HUES64 (cell line): ENCODE measurements around the gene EME2. TPM values are rescaled to one million over a fixed set of nuclear protein-coding genes. Genes with fewer than 3 reads are reported as not detected.

Experiments used
- H3K27ac ChIP-seq: 2 replicates; pipeline ENCODE4 v1.7.0; 2013; ENCODE audit warnings: low read depth, low read length, inconsistent platforms
- H3K27me3 ChIP-seq: 2 replicates; pipeline ENCODE4 v1.6.1; 2013; ENCODE audit warnings: mild to moderate bottlenecking, low read length; ENCODE audit not compliant: insufficient read depth
- H3K36me3 ChIP-seq: 2 replicates; pipeline ENCODE4 v1.6.1; 2013; ENCODE audit warnings: mild to moderate bottlenecking, low read length; ENCODE audit not compliant: insufficient read depth
- H3K4me1 ChIP-seq: 2 replicates; pipeline ENCODE4 v1.6.1; 2013; ENCODE audit warnings: mild to moderate bottlenecking, low read length, moderate library complexity; ENCODE audit not compliant: insufficient read depth
- H3K4me3 ChIP-seq: 2 replicates; pipeline ENCODE4 v1.5.1; 2013; ENCODE audit warnings: mild to moderate bottlenecking, low read length, moderate library complexity
- H3K9ac ChIP-seq: 2 replicates; pipeline ENCODE4 v1.6.1; 2013; ENCODE audit warnings: mild to moderate bottlenecking, low read depth, low read length
- H3K9me3 ChIP-seq: 2 replicates; pipeline ENCODE4 v1.6.1; 2013; ENCODE audit warnings: low read depth, low read length; ENCODE audit not compliant: insufficient read depth
- WGBS: fragments of 150-250, 120-280 bp; methylation state at CpG from one replicate; pipeline ENCODE4 v1.1.7; 2013; ENCODE audit warnings: missing lambda C conversion rate; 5-methylcytosine and 5-hydroxymethylcytosine counted together
- polyA plus RNA-seq, 2 experiments: library from polyadenylated mRNA; stranded (reverse); fragments of 50-300 nt; gene quantifications; one replicate each; pipeline ENCODE4 v1.2.3, GENCODE V29; 2013

Gene EME2
- polyA plus RNA-seq (2013, experiment 1 of 2), result 10.4 TPM
- polyA plus RNA-seq (2013, experiment 2 of 2), result 7.4 TPM

- H3K9ac ChIP-seq, result peak within 1 kb of the TSS; percentile 98
- H3K9me3 ChIP-seq, result no peaks in the 10 kb centered on the region
- peak within 1 kb of the TSS; percentile 86 for H3K27ac ChIP-seq
- peak within 1 kb of the TSS; percentile 93 for H3K4me3 ChIP-seq
- H3K36me3 ChIP-seq, result peaks cover 36% of the 10 kb centered on the region
- no peaks in the 10 kb centered on the region for H3K27me3 ChIP-seq
- H3K4me1 ChIP-seq, result no peaks in the 10 kb centered on the region; the same call in 1 of the 2 replicates
- 1% methylated on average over 53 of the region's 53 CpGs for WGBS
These were observed at the start of gene EME2 for GRCh38 chr16:1772362-1772907. EME2 (plus strand) TSS chr16:1772810; CDS start chr16:1773228, 418 bp downstream.

GRCh38 chr16:1723450-1724147 is 49.0 kb upstream of the EME2 start:
- Histone ChIP-seq H3K27me3 (no peaks in the 10 kb centered on the region), H3K4me1 (peaks cover 3% of the 10 kb centered on the region; the same call in 1 of the 2 replicates), H3K27ac (no peak overlapping the region), H3K4me3 (no peak overlapping the region), H3K9ac (no peak overlapping the region), H3K9me3 (no peaks in the 10 kb centered on the region), H3K36me3 (peaks cover 5% of the 10 kb centered on the region; the same call in 1 of the 2 replicates)
- 75% methylated on average over 6 of the region's 6 CpGs for WGBS

- Histone ChIP-seq H3K36me3 (peaks cover 8% of the 10 kb centered on the region; the same call in 1 of the 2 replicates), H3K27ac (no peak overlapping the region), H3K4me1 (peaks cover 3% of the 10 kb centered on the region; the same call in 1 of the 2 replicates), H3K9me3 (no peaks in the 10 kb centered on the region), H3K9ac (no peak overlapping the region), H3K27me3 (no peaks in the 10 kb centered on the region), H3K4me3 (no peak overlapping the region)
- WGBS, result 97% methylated on average over 12 of the region's 12 CpGs
These were observed 48.1 kb upstream of the EME2 start for GRCh38 chr16:1724491-1724890.

GRCh38 chr16:1726661-1727502 is 45.7 kb upstream of the EME2 start:
- Histone ChIP-seq H3K4me3 (no peak overlapping the region), H3K36me3 (peaks cover 8% of the 10 kb centered on the region; the same call in 1 of the 2 replicates), H3K9me3 (no peaks in the 10 kb centered on the region), H3K9ac (no peak overlapping the region), H3K27me3 (no peaks in the 10 kb centered on the region), H3K4me1 (peaks cover 3% of the 10 kb centered on the region; the same call in 1 of the 2 replicates), H3K27ac (no peak overlapping the region)
- 95% methylated on average over 32 of the region's 32 CpGs for WGBS

- no peak overlapping the region for H3K9ac ChIP-seq
- no peaks in the 10 kb centered on the region for H3K9me3 ChIP-seq
- H3K27ac ChIP-seq, result no peak overlapping the region
- peaks cover 8% of the 10 kb centered on the region; the same call in 1 of the 2 replicates for H3K36me3 ChIP-seq
- 96% methylated on average over 37 of the region's 37 CpGs for WGBS
- no peak overlapping the region for H3K4me3 ChIP-seq
- no peaks in the 10 kb centered on the region for H3K27me3 ChIP-seq
- peaks cover 3% of the 10 kb centered on the region; the same call in 1 of the 2 replicates for H3K4me1 ChIP-seq
These were observed 44.7 kb upstream of the EME2 start for GRCh38 chr16:1727651-1728624.

- no peak overlapping the region for H3K9ac ChIP-seq
- H3K4me1 ChIP-seq, result no peaks in the 10 kb centered on the region
- no peak overlapping the region for H3K4me3 ChIP-seq
- peaks cover 11% of the 10 kb centered on the region; the same call in 1 of the 2 replicates for H3K36me3 ChIP-seq
- WGBS, result 96% methylated on average over 18 of the region's 18 CpGs
- no peaks in the 10 kb centered on the region for H3K9me3 ChIP-seq
- H3K27me3 ChIP-seq, result no peaks in the 10 kb centered on the region
- H3K27ac ChIP-seq, result no peak overlapping the region
These were observed 43.6 kb upstream of the EME2 start for GRCh38 chr16:1729026-1729425.

GRCh38 chr16:1729445-1729844 is 43.2 kb upstream of the EME2 start:
- Histone ChIP-seq H3K4me1 (no peaks in the 10 kb centered on the region), H3K9me3 (no peaks in the 10 kb centered on the region), H3K4me3 (no peak overlapping the region), H3K27me3 (no peaks in the 10 kb centered on the region), H3K27ac (no peak overlapping the region), H3K36me3 (peaks cover 11% of the 10 kb centered on the region), H3K9ac (no peak overlapping the region)
- WGBS, result 96% methylated on average over 35 of the region's 35 CpGs

- Histone ChIP-seq H3K4me1 (no peaks in the 10 kb centered on the region), H3K27ac (no peak overlapping the region), H3K27me3 (no peaks in the 10 kb centered on the region), H3K36me3 (peaks cover 13% of the 10 kb centered on the region; the same call in 1 of the 2 replicates), H3K9ac (no peak overlapping the region), H3K4me3 (no peak overlapping the region), H3K9me3 (peaks cover 12% of the 10 kb centered on the region; the same call in 1 of the 2 replicates)
- 98% methylated on average over 5 of the region's 7 CpGs for WGBS
These were observed 41.5 kb upstream of the EME2 start for GRCh38 chr16:1731073-1731472.

GRCh38 chr16:1731603-1732002 is 41.0 kb upstream of the EME2 start:
- Histone ChIP-seq H3K9ac (no peak overlapping the region), H3K9me3 (peaks cover 17% of the 10 kb centered on the region; the same call in 1 of the 2 replicates), H3K27ac (no peak overlapping the region), H3K4me1 (no peaks in the 10 kb centered on the region), H3K27me3 (no peaks in the 10 kb centered on the region), H3K36me3 (peaks cover 13% of the 10 kb centered on the region; the same call in 1 of the 2 replicates), H3K4me3 (no peak overlapping the region)
- 83% methylated on average over 7 of the region's 7 CpGs for WGBS

- Histone ChIP-seq H3K4me3 (no peak overlapping the region), H3K27me3 (no peaks in the 10 kb centered on the region), H3K9ac (no peak overlapping the region), H3K36me3 (peaks cover 13% of the 10 kb centered on the region; the same call in 1 of the 2 replicates), H3K4me1 (no peaks in the 10 kb centered on the region), H3K9me3 (peaks cover 21% of the 10 kb centered on the region; the same call in 1 of the 2 replicates), H3K27ac (no peak overlapping the region)
- WGBS, result 93% methylated on average over 14 of the region's 14 CpGs
These were observed 40.5 kb upstream of the EME2 start for GRCh38 chr16:1732071-1732470.
